Testis (tissue), 2 donors: Measurements from ENCODE around the gene LSM12.

Experiments used
- POLR2A ChIP-seq: fragments of 450-650 bp; IDR thresholded peaks from one replicate; pipeline ENCODE4 v1.6.1; 2017; ENCODE audit warnings: antibody characterized with exemption, mild to moderate bottlenecking, moderate library complexity
- TF ChIP-seq, protein P1 (sequence below), 3 experiments: fragments of 450-650 bp in 2 of 3; fragments of 200-600 bp in 1 of 3; sonication (generic) in 1 of 3; IDR thresholded peaks; one replicate each; pipeline ENCODE4 v1.5.1; 2016 to 2019; ENCODE audit warnings: antibody characterized with exemption in 3 of 3, mild to moderate bottlenecking in 2 of 3, moderate library complexity in 1 of 3

- TF ChIP-seq, protein P1, sequence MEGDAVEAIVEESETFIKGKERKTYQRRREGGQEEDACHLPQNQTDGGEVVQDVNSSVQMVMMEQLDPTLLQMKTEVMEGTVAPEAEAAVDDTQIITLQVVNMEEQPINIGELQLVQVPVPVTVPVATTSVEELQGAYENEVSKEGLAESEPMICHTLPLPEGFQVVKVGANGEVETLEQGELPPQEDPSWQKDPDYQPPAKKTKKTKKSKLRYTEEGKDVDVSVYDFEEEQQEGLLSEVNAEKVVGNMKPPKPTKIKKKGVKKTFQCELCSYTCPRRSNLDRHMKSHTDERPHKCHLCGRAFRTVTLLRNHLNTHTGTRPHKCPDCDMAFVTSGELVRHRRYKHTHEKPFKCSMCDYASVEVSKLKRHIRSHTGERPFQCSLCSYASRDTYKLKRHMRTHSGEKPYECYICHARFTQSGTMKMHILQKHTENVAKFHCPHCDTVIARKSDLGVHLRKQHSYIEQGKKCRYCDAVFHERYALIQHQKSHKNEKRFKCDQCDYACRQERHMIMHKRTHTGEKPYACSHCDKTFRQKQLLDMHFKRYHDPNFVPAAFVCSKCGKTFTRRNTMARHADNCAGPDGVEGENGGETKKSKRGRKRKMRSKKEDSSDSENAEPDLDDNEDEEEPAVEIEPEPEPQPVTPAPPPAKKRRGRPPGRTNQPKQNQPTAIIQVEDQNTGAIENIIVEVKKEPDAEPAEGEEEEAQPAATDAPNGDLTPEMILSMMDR (IDR thresholded peaks at IDR 0.05), result no peak
- TF ChIP-seq POLR2A, result no peak
Measured at GRCh38 chr17:44029736-44030135, 36.7 kb downstream of the LSM12 start.
